Ovary (tissue), 9 donors: ENCODE measurements around the gene CAPN5. TPM values are rescaled to one million over a fixed set of nuclear protein-coding genes. Genes with fewer than 3 reads are reported as not detected.

Experiments used
- DNase-seq, 5 donors: peaks; one replicate each; pipeline ENCODE4 v3.0.0-alpha.2; 2019 to 2020
- H3K27ac ChIP-seq, 2 donors: fragments of 200-600 bp; one replicate each; pipeline versions ENCODE4 v1.5.1 to v1.8.0; 2019 to 2022
- H3K27me3 ChIP-seq: fragments of 200-600 bp; one replicate; pipeline ENCODE4 v1.8.0; 2022
- H3K36me3 ChIP-seq: fragments of 200-600 bp; sonication (generic); one replicate; pipeline ENCODE4 v1.5.1; 2019
- H3K4me1 ChIP-seq: one replicate; pipeline ENCODE4 v1.8.1; 2013; ENCODE audit warnings: mild to moderate bottlenecking, moderate library complexity; ENCODE audit not compliant: insufficient read depth
- H3K4me3 ChIP-seq: fragments of 200-600 bp; sonication (generic); one replicate; pipeline ENCODE4 v1.5.1; 2017
- H3K9me3 ChIP-seq, 2 donors: fragments of 200-600 bp in 1 of 2; sonication (generic) in 1 of 2; one replicate each; pipeline versions ENCODE4 v1.5.1 to v1.8.1; 2013 to 2019; ENCODE audit warnings: mild to moderate bottlenecking in 1 of 2, moderate library complexity in 1 of 2
- CTCF ChIP-seq, 3 donors: fragments of 450-650 bp in 2 of 3; fragments of 200-600 bp in 1 of 3; IDR thresholded peaks; one replicate each; pipeline versions ENCODE4 v1.5.1 to v1.8.0; 2016 to 2022; ENCODE audit warnings: antibody characterized with exemption in 3 of 3, mild to moderate bottlenecking in 1 of 3
- EP300 ChIP-seq: sonication (generic); formaldehyde crosslinking; IDR thresholded peaks from one replicate; pipeline ENCODE4 v1.6.1; 2017; ENCODE audit warnings: antibody characterized with exemption
- POLR2A ChIP-seq: fragments of 450-650 bp; IDR thresholded peaks from one replicate; pipeline ENCODE4 v1.6.1; 2017; ENCODE audit warnings: antibody characterized with exemption, mild to moderate bottlenecking, moderate library complexity
- WGBS, 3 donors: extraction: QIAGEN DNeasy Blood & Tissue Kit in 1 of 3; methylation state at CpG; one replicate each; pipeline versions ENCODE4 v1.1.5 to v1.1.7; 2013 to 2017; 5-methylcytosine and 5-hydroxymethylcytosine counted together
- intact Hi-C, 4 donors: fragments of 100-400 bp; cut with DNase I; formaldehyde crosslinking; loops; one replicate each; pipeline versions ENCODE4 v1.11.0 to v1.15.1; 2022 to 2023
- polyA plus RNA-seq, 2 donors: library from polyadenylated mRNA; stranded (reverse); fragments of 200-250 nt in 1 of 2; fragments of 350-450 nt in 1 of 2; fragmentation: Illumina TruSeq in 1 of 2; extraction: RNeasy Lipid Tissue Mini Kit (QIAGEN cat#74804) in 1 of 2; gene quantifications; one replicate each; pipeline ENCODE4 v1.2.3, GENCODE V29; 2013 to 2014
- total RNA-seq, 7 donors: library from RNA; depleted of rRNA in 2 of 7; stranded (reverse); fragments of >200 nt in 2 of 7; fragmentation: NEBNext Ultra II Directional in 3 of 7; extraction: Animal tissue kit (Norgen Biotek cat#: 25700) in 3 of 7; gene quantifications; one replicate each; pipeline versions ENCODE4 v1.1.0 to v1.2.4, GENCODE V29; 2016 to 2023
- donor health status: DM: no; HTN: no; CAD: no; lungs with moderate emphysema.
- donor health status: DM: no; HTN: no; CAD: no.
- donor health status: Bipolar disorder and iron deficiency.
- donor health status: DM: yes; HTN: yes; CAD: no.
- donor health status: DM: no; HTN: no; CAD: no.
- donor health status: DM: yes; HTN: yes; CAD: no.

Gene CAPN5
- total and polyA plus RNA-seq, 9 donors: 3.0 to 82.2 (median 21.3) TPM

GRCh38 chr11:77030834-77031414, 35.8 kb upstream of the CAPN5 start:
- Histone ChIP-seq H3K9me3 (no peaks in the 10 kb centered on the region), H3K27me3 (no peaks in the 10 kb centered on the region), H3K36me3 (no peaks in the 10 kb centered on the region), H3K4me1 (no peaks in the 10 kb centered on the region), H3K4me3 (no peak overlapping the region), H3K27ac (no peak overlapping the region)
- TF ChIP-seq EP300: no peak
- TF ChIP-seq POLR2A: no peak
- TF ChIP-seq CTCF (IDR thresholded peaks at IDR 0.05): no peak
- intact Hi-C loops: no loop called here
- no peak for DNase-seq
- WGBS, 3 donors: 67 to 74% (median 73%) methylated on average over 12 of the region's 12 CpGs

DNA sequence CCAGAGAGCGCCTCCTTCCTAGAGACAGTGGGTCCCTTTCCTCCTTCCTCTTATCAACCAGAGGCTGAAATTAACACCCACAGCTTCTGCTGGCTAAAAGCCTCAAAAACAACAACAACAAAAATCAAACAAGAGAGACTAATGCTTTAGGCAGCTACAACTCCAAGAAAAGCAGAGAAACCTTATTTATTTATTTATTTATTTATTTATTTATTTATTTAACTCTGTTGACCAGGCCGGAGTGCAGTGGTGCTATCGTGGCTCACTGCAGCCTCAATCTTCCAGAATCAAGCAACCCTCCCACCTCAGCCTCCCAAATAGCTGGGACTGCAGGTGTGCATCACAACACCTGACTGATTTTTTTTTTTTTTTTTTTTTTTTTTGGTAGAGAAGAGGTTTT, 35.2 kb upstream of the CAPN5 start:
- no peaks in the 10 kb centered on the region for H3K36me3 ChIP-seq
- no peak for DNase-seq
- whole genome bisulfite sequencing, 3 donors: 68 to 73% (median 68%) methylated on average over 3 of the region's 3 CpGs
- H3K4me1 ChIP-seq: no peaks in the 10 kb centered on the region
- intact Hi-C loops: no loop called here
- H3K9me3 ChIP-seq: no peaks in the 10 kb centered on the region
- TF ChIP-seq EP300 (no peak), CTCF (IDR thresholded peaks at IDR 0.05) (no peak), POLR2A (no peak)
- no peak overlapping the region for H3K4me3 ChIP-seq
- H3K27ac ChIP-seq: no peak overlapping the region
- no peaks in the 10 kb centered on the region for H3K27me3 ChIP-seq

GRCh38 chr11:77035039-77035438, 31.7 kb upstream of the CAPN5 start:
- 73 to 82% (median 74%) methylated on average over 2 of the region's 2 CpGs for WGBS, 3 donors

DNA sequence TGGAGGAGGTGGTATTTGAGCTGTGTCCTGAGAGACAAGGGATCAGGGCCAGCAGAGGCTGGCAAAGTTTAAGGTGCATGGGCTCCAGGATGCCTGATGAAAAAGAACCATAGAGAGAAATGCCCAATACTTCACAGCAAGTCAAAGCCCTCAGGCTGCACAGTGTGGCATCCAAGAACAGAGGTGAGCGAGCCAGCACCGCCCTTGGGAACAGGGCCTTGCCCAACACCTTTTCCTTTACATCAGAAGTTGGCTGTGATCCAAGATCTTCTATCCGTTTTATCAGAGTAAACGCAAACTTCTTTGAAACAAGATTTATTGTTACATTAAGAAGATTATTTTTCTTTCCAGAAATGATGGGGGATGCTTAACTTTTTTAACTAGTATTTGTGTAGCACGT, 31.2 kb upstream of the CAPN5 start:
- Histone ChIP-seq H3K4me1 (peaks cover 3% of the 10 kb centered on the region), H3K27ac (no peak overlapping the region), H3K36me3 (no peaks in the 10 kb centered on the region), H3K4me3 (no peak overlapping the region), H3K27me3 (no peaks in the 10 kb centered on the region), H3K9me3 (no peaks in the 10 kb centered on the region)
- 42 to 44% (median 43%) methylated on average over 5 of the region's 5 CpGs for WGBS, 3 donors
- TF ChIP-seq POLR2A (no peak), CTCF (IDR thresholded peaks at IDR 0.05) (no peak), EP300 (no peak)
- intact Hi-C loops: no loop called here
- no peak for DNase-seq

More at GRCh38 chr11:77035039-77035438, 31.7 kb upstream of the CAPN5 start:
- DNase-seq: no peak
- H3K36me3 ChIP-seq: no peaks in the 10 kb centered on the region
- no peak overlapping the region for H3K27ac ChIP-seq
- H3K9me3 ChIP-seq: no peaks in the 10 kb centered on the region
- H3K4me3 ChIP-seq: no peak overlapping the region
- intact Hi-C loops: no loop called here
- TF ChIP-seq EP300: no peak
- no peak for TF ChIP-seq POLR2A
- TF ChIP-seq CTCF (IDR thresholded peaks at IDR 0.05): no peak
- H3K27me3 ChIP-seq: no peaks in the 10 kb centered on the region
- H3K4me1 ChIP-seq: peaks cover 2% of the 10 kb centered on the region
